Activated naive CD8-positive, alpha-beta T cell treated with anti-CD3 and anti-CD28 coated beads, Interleukin-2, amount 50 U/mL, for 24 hours (primary cell): Measurements from ENCODE around the gene TPBGL.

ENCODE experiments used
- ATAC-seq: fragments of 150-1000 bp; cut with Tn5 transposase; one replicate; pipeline ENCODE4 v1.10.0; 2021
- DNase-seq: peaks from one replicate; pipeline ENCODE4 v3.0.0; 2021
- H3K27ac Mint-ChIP-seq: one replicate; pipeline ENCODE4 v1.8.0; 2021; ENCODE audit warnings: mild to moderate bottlenecking, mixed read lengths
- H3K27me3 Mint-ChIP-seq: one replicate; pipeline ENCODE4 v1.8.0; 2021; ENCODE audit warnings: mixed read lengths
- H3K36me3 Mint-ChIP-seq: one replicate; pipeline ENCODE4 v1.8.0; 2021; ENCODE audit warnings: low read depth, mixed read lengths
- H3K4me1 Mint-ChIP-seq: one replicate; pipeline ENCODE4 v1.8.0; 2021; ENCODE audit warnings: mixed read lengths
- H3K4me3 Mint-ChIP-seq: one replicate; pipeline ENCODE4 v1.8.0; 2021; ENCODE audit warnings: mild to moderate bottlenecking, moderate library complexity, mixed read lengths
- H3K9me3 Mint-ChIP-seq: one replicate; pipeline ENCODE4 v1.8.0; 2021; ENCODE audit warnings: mixed read lengths

TPBGL gene

DNA sequence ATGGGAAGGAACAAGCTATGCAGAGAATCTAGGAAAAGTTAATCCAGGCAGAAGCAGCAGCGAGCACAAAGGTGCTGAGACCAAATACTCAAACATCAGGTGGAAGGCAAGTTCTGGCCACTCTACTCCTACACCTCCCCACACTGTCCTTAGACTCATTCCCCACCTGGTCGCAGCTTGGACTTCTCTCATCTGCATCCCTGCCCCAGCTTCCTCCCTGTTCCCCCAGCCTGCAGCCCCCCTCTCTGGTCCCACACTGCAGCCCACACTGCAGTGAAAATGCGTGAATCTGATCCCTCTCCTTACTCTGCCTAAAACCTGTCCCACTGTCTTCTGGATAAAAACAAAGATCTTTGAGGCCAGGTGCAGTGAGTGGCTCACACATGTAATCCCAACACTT lies 9.1 kb downstream of the TPBGL start:
- H3K36me3 Mint-ChIP-seq = no peaks in the 10 kb centered on the region
- no peaks in the 10 kb centered on the region for H3K4me1 Mint-ChIP-seq
- H3K27ac Mint-ChIP-seq = no peak overlapping the region
- DNase-seq = no peak
- peaks cover 2% of the 10 kb centered on the region for H3K27me3 Mint-ChIP-seq
- no peak for ATAC-seq
- H3K4me3 Mint-ChIP-seq = no peak overlapping the region
- H3K9me3 Mint-ChIP-seq = no peaks in the 10 kb centered on the region

DNA sequence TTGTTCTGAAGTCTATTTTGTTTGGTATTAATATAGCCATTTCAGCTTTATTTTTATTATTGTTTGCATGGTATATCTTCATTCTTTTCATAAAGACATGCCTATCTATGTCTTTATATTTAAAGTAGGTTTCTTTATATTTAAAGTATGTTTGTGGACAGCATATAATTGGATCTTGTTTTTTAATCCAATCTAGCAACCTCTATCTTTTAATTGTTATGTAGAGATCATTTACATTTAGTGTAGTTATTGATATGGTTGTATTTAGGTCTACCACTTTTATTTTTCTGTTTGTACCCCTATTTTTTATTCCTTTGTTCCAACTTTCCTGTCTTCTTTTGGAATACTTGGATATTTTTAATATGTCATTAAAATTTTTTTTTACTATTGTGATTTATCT lies 13.8 kb downstream of the TPBGL start:
- Mint-ChIP-seq H3K9me3 (no peaks in the 10 kb centered on the region), H3K27ac (no peak overlapping the region), H3K27me3 (no peaks in the 10 kb centered on the region), H3K4me3 (no peak overlapping the region), H3K36me3 (no peaks in the 10 kb centered on the region), H3K4me1 (no peaks in the 10 kb centered on the region)
- no peak for DNase-seq
- no peak for ATAC-seq

DNA sequence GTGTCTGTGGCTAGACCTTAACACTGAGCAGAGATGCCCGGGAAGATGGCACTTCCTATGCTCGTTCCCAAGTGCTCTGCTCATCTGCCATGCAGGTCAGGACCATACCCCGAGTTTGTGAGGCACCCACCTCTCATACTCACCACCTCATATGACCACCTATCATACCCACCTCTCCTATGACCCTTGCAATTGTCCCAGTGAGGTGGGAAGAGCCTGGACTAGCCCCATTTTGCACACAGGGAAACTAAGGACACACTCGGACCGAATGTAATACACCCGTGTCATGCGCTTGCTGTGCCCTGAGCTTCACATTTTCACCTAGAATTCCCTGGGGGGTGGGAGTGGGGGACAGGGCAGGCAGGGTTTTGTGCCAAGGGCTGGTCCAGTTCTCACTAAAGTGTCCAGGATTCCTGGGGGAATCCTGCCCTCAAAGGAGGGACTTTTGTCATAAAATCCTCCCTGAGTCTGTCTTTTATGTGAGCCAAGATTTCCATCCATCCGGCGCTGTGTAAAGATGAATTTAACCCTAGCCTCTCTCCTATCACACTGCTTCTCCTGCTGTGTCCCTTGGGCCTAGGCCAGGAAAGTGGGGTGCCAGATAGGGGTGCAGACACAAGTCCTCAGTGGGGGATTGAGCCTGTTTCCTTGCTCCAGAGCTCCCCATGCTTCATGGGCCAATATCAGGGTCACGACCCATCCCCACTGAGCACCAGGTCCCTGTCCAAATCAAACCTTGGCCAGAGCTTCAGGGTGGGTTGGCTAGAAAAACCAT lies 20.0 kb downstream of the TPBGL start:
- Mint-ChIP-seq H3K36me3 (no peaks in the 10 kb centered on the region), H3K4me3 (no peak overlapping the region), H3K4me1 (peaks cover 46% of the 10 kb centered on the region), H3K9me3 (no peaks in the 10 kb centered on the region), H3K27ac (no peak overlapping the region), H3K27me3 (no peaks in the 10 kb centered on the region)
- DNase-seq = no peak
- ATAC-seq = no peak

DNA sequence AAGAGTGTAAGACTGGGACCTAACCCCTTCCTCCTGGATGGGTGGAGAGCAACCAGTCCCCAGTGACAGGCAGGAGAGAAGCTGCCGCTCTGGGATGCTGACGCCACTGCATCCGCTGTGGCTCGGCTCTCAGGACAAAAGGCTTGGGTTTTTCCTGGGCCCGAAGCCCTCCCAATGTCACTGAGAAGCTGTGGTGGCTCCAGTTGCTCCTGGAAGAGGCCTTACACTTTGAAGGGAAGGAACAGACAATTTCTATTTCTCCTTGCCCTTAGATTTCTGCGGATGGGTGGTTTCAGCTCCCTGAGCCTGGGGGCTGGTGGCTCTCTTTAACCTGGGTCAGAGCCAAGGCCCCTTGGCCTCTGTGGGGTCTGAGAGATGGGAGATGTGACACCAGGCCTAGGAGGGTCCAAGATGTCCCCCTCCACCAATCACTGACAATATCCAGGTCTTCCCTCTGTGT lies 21.4 kb downstream of the TPBGL start:
- no peaks in the 10 kb centered on the region for H3K36me3 Mint-ChIP-seq
- H3K27ac Mint-ChIP-seq = no peak overlapping the region
- H3K9me3 Mint-ChIP-seq = no peaks in the 10 kb centered on the region
- H3K4me3 Mint-ChIP-seq = no peak overlapping the region
- ATAC-seq = no peak
- no peaks in the 10 kb centered on the region for H3K27me3 Mint-ChIP-seq
- no peak for DNase-seq
- peaks cover 46% of the 10 kb centered on the region for H3K4me1 Mint-ChIP-seq

DNA sequence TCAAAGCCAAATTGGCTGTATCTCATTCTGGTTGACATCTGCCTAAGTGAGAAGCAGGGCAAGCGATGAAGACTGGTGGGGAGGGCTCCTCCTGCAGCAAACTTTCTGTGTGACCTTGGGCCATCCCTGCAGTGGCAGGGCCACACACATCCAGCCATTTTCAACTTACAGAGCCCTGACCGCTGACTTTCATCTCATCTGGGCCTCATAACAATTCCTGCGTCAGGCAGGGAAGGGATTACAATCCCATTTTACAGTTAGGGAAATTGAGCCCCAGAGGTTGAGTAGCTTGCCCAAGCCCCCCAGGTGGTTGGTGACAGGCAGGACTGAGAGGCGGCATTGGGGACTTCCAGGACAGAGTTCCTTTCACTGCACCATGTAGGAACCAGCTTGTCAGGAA lies 21.9 kb downstream of the TPBGL start:
- H3K9me3 Mint-ChIP-seq = no peaks in the 10 kb centered on the region
- DNase-seq = no peak

DNA sequence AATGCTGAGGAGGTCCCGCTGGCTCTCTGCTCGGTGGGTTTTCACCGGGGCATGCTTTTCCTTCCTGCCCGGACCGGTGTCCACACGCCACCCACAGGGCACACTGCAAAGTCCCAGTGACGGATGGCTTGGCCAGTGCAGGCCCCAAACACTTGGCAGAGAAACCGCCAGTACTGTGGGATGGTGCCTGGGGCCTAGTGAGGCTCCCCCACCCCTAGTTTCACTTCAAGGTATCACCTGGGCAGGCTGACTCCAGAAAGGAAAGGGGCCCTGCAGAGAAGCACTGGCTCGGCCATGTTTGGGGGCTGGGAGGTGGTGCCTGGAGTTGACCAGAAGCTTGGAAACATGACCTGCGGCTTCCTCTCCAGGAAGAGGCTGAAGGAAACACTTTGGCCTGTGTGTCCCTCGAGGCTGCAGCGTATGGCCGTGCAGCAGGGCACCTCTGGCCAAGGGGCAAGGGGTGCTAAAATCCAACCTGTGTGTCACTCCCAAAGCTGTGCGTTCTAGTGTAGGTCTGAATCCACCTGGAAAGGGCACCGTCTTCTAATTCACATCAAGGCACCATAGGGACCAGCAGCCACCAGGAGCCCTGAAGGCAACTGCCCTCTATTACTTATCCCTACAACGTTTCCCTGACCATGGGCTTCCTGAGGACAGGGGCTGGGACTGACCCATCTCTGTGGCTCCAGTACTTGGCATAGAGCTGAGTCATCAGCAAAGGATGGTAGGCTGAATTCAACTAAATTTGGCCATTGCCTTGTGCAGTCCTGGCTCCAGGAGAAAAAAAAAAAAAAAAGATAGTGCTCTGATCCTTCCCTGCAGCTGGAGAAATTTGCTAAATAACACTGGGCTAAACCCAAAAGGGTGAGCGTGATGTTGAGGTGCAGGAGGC lies 22.6 kb downstream of the TPBGL start:
- Mint-ChIP-seq H3K27me3 (no peaks in the 10 kb centered on the region), H3K36me3 (no peaks in the 10 kb centered on the region), H3K9me3 (no peaks in the 10 kb centered on the region), H3K4me1 (peaks cover 48% of the 10 kb centered on the region), H3K27ac (no peak overlapping the region), H3K4me3 (no peak overlapping the region)
- ATAC-seq (no peak), DNase-seq (no peak)

More for the DNA sequence above, 21.9 kb downstream of the TPBGL start:
- no peak overlapping the region for H3K27ac Mint-ChIP-seq
- H3K4me3 Mint-ChIP-seq = no peak overlapping the region
- no peaks in the 10 kb centered on the region for H3K36me3 Mint-ChIP-seq
- ATAC-seq = no peak
- H3K27me3 Mint-ChIP-seq = no peaks in the 10 kb centered on the region
- peaks cover 48% of the 10 kb centered on the region for H3K4me1 Mint-ChIP-seq

DNA sequence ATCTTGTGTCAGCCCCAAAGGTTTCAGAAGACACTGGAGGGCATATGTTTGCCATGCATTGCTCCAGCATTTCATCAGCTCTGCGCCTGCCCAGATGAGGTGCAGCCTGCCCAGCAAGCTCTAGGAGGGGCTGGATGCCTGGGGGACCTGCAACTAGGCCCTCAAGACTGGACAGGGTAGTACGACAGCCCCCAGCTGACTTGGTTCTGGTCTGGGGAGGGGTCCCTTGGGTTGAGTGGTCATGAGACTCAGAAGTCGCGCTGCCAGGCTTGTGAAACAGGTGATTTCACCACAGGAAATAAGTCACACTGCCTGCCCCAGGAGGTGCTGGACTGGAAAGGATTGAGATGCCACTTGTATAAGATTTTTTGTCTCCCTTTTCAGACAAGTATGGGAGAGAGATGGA lies 23.4 kb downstream of the TPBGL start:
- H3K27ac Mint-ChIP-seq = no peak overlapping the region
- ATAC-seq (peak; percentile 37), DNase-seq (no peak)
- peaks cover 48% of the 10 kb centered on the region for H3K4me1 Mint-ChIP-seq
- H3K27me3 Mint-ChIP-seq = no peaks in the 10 kb centered on the region
- H3K36me3 Mint-ChIP-seq = no peaks in the 10 kb centered on the region
- no peak overlapping the region for H3K4me3 Mint-ChIP-seq
- H3K9me3 Mint-ChIP-seq = no peaks in the 10 kb centered on the region

DNA sequence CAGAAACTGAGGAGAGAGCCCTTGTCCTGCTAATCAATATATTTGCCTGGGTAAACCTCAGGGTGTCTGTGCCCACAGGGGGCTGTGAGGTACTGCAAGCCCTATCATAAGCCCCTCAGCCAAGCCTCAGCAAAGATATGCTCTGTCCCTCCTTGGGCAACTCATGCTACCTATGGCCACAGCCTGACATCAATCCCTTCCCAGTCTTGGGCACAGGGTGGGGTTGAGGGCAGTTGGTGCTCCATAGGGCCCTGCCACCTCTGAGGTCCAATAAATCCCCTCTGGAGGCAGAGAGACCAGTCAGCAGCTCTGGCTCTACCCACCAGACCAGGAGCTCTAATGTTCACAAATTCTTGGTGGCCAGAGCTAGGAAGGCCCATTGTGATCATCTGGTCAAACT lies 23.8 kb downstream of the TPBGL start:
- Mint-ChIP-seq H3K27ac (no peak overlapping the region), H3K27me3 (no peaks in the 10 kb centered on the region), H3K36me3 (no peaks in the 10 kb centered on the region), H3K4me3 (no peak overlapping the region), H3K9me3 (no peaks in the 10 kb centered on the region), H3K4me1 (peaks cover 48% of the 10 kb centered on the region)
- no peak for ATAC-seq
- no peak for DNase-seq

DNA sequence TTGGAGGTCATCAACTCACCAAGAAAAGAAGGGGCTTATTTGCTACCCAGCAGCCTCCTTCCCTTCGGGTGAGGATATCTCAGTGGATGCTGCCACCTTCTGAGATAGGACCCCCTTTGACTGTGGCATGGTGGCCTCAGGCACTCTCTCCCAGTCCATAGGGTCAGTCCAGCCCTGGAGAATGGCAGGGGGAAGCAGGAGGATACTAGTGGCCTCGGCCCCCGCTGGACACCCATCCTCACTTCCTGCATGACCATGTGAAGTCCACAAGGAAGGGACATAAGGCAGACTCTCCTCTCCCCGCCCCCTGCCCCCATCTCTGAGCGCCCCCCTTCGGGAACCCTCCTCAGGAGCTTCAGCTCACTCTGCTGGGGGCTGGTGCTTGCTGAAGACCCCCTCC lies 24.4 kb downstream of the TPBGL start:
- Mint-ChIP-seq H3K4me1 (peaks cover 42% of the 10 kb centered on the region), H3K4me3 (no peak overlapping the region), H3K36me3 (no peaks in the 10 kb centered on the region), H3K9me3 (no peaks in the 10 kb centered on the region), H3K27me3 (no peaks in the 10 kb centered on the region), H3K27ac (no peak overlapping the region)
- ATAC-seq (no peak), DNase-seq (no peak)

DNA sequence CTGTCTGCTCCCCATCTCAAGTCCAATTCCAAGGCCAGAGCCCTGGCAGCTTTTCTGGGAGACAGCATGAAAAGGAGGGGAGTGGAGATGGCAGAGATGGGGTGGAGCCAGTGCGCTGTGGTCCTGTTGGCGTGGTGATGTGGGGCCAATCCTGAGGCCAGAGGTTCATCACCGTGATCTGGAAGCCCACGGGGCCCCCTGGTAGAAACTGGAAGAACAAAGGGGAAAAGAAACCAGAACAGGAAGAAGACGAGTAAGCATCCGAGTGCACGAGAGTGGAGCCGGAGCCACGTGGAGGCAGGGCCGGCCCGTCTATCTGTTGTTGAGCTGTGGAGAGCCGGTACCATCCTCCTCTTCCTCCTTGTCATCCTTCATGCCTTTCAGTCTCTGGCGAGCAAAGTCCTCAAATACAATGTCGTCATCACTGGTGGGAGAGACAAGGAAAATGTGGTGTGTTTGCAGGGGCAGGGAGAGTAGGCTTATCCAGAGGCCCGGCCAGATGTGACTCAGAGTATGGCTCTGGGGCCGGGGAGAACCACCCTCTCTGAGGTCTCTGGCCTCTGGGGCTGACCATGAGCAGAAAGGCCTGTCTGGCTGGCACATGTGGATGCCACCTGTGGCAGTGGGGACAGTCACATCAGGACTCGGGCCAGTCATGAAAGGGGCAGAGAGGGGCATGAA lies 25.4 kb downstream of the TPBGL start:
- H3K27me3 Mint-ChIP-seq = no peaks in the 10 kb centered on the region
- DNase-seq = no peak
- ATAC-seq = no peak
- H3K27ac Mint-ChIP-seq = no peak overlapping the region
- H3K4me3 Mint-ChIP-seq = no peak overlapping the region
- H3K36me3 Mint-ChIP-seq = no peaks in the 10 kb centered on the region
- H3K9me3 Mint-ChIP-seq = no peaks in the 10 kb centered on the region
- peaks cover 31% of the 10 kb centered on the region for H3K4me1 Mint-ChIP-seq

DNA sequence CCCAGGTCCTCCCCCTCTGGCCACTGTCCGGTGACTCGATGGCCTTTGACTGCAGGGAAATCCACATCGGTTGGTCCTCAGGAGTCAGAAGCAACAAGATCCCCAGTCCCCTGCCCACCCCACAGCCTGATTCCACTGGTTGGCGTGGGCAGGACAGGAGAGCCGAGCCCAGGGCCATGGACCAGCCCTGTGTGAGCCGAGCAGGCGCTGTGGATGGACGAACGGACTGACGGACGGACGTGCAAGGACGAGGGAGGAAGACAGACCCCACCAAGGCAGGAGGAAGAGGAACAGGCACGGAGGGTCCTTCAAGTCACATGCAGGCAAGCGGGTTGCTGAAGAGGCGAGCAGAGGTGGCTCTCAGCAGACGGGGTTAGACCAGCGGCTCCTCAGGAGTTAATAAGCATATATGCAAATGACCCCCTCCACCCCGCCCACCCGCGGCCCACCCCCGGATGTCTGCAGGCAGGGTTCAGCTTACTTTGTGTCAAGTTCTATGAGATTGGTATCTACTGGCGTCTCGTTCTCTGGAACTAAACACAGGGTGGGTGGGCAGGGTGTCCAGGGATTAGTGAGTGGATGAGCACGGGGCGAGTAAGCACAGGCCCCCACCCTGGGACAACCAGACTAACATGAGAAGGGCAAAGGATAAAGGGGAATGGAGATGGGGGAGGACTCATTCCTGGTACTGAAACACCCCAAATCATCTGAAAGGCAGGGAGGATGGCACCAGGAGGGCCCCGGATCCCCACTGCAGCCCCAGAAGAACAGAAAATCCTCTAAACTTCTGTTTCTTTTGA lies 26.8 kb downstream of the TPBGL start:
- no peaks in the 10 kb centered on the region for H3K27me3 Mint-ChIP-seq
- H3K36me3 Mint-ChIP-seq = peaks cover 2% of the 10 kb centered on the region
- DNase-seq (no peak), ATAC-seq (no peak)
- H3K4me1 Mint-ChIP-seq = peaks cover 22% of the 10 kb centered on the region
- no peak overlapping the region for H3K4me3 Mint-ChIP-seq
- no peaks in the 10 kb centered on the region for H3K9me3 Mint-ChIP-seq
- no peak overlapping the region for H3K27ac Mint-ChIP-seq

DNA sequence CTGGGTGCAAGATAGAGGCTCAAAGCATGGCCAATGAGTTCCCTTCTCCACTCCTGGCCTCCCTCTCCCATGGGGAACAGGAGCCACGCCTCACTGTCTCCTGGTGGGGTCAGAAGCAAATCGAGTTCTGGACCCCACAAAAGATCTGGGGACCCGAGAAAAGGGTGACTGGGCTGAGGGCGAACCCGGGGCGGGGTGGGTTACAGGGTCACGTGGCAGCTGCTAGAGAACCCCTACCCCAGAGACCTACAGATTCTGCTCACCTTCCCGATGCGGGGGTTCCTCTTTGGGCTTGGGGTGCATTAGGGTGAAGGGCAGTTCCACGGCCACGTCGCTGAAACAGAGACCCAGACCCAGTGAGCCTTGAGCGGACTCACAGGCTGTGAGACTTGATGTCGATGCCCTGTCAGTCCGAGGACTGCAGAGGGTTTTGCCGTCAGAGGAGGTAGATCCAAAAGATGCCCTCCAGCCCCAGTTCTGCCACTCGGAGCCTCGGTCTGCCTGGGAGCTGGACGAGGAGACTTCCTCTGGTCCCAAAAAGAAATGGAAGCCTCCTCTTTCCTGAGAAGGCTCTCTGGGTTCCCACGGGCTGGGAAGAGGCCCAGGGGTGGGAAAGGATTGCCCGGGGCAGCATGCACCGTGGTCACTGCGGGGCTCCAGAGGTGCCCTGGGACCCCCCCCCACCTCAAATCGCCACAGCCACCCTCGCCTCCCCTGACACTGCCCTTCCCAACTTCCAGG lies 28.2 kb downstream of the TPBGL start:
- no peak for DNase-seq
- peaks cover 18% of the 10 kb centered on the region for H3K4me1 Mint-ChIP-seq
- no peaks in the 10 kb centered on the region for H3K9me3 Mint-ChIP-seq
- no peak overlapping the region for H3K4me3 Mint-ChIP-seq
- H3K27me3 Mint-ChIP-seq = no peaks in the 10 kb centered on the region
- H3K36me3 Mint-ChIP-seq = peaks cover 2% of the 10 kb centered on the region
- no peak overlapping the region for H3K27ac Mint-ChIP-seq
- ATAC-seq = no peak

DNA sequence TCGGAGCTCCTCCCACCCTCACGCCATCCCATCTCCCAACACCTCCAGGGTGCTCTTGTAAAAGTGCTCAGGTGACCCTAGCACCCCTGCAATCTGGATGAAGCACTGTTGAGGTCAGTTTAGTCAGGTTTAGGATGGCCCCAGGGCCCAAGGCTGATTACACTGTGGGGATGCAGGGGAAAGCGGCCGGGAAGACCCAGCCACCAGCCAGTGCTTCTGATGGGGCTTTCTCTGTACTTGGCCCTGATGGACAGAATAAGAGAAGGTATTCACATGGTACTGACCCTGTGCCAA lies 28.7 kb downstream of the TPBGL start:
- H3K27ac Mint-ChIP-seq = no peak overlapping the region
- DNase-seq = no peak
- no peak for ATAC-seq
- H3K4me3 Mint-ChIP-seq = no peak overlapping the region
- H3K36me3 Mint-ChIP-seq = peaks cover 3% of the 10 kb centered on the region
- no peaks in the 10 kb centered on the region for H3K9me3 Mint-ChIP-seq
- H3K4me1 Mint-ChIP-seq = peaks cover 18% of the 10 kb centered on the region
- H3K27me3 Mint-ChIP-seq = no peaks in the 10 kb centered on the region

DNA sequence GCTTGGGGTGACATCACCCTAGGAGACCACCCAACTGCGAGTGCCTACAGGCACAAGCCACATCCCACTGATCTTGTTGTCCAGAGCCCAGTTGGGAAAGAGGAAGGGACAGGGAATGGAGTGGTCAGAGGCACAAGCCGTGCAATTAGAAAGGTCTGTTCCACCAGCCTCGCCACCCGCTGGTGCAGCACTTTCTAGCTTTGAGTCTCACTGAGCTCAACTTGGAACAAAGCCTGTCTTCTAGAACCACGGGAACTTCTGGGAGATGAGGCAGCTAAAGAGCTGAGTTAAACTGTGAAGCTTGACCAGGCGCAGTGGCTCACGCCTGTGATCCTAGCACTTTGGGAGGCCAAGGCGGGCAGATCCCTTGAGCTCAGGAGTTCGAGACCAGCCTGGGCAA lies 29.3 kb downstream of the TPBGL start:
- ATAC-seq (no peak), DNase-seq (no peak)
- Mint-ChIP-seq H3K36me3 (peaks cover 3% of the 10 kb centered on the region), H3K27me3 (no peaks in the 10 kb centered on the region), H3K4me3 (no peak overlapping the region), H3K4me1 (peaks cover 13% of the 10 kb centered on the region), H3K27ac (no peak overlapping the region), H3K9me3 (no peaks in the 10 kb centered on the region)
